Mesangial cell (primary cell): ENCODE data around the gene MS4A7. TPM values are rescaled to one million over a fixed set of nuclear protein-coding genes. Genes with fewer than 3 reads are reported as not detected.

Experiments
- total RNA-seq: library from RNA; depleted of rRNA; stranded (reverse); fragments of >200 nt; gene quantifications from 2 replicates; pipeline ENCODE4 v1.2.3, GENCODE V29; 2015

Gene MS4A7
- not detected in 2 replicates for total RNA-seq

GRCh38 chr11:60378354-60378753 is at the start of gene MS4A7:
Gene MS4A7 (plus strand): TSS chr11:60378532. CDS start chr11:60383142, 4,610 bp downstream.

DNA sequence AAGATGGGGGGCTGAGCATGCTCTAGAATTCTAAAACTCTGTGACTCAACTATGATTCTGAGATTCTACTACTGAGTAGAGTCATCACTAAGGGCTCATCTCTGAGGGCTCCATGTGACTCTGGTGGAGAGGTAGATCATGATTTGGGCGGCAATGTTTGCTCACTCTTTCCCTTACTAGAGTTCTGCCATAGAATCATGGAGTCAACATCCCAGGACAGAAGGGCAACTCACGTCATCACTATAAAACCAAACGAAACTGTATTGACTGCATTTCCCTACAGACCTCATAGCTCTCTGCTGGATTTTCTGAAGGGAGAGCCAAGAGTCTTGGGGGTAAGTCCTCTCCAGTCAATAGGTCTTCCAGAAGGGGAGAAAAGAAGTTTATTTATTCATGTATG is 18.1 kb downstream of the MS4A7 start, which contains the start of gene MS4A14:
MS4A14 (plus strand) TSS at position 78 of the 400 bp plus-strand sequence; CDS start at position 198, 120 bp downstream.

DNA sequence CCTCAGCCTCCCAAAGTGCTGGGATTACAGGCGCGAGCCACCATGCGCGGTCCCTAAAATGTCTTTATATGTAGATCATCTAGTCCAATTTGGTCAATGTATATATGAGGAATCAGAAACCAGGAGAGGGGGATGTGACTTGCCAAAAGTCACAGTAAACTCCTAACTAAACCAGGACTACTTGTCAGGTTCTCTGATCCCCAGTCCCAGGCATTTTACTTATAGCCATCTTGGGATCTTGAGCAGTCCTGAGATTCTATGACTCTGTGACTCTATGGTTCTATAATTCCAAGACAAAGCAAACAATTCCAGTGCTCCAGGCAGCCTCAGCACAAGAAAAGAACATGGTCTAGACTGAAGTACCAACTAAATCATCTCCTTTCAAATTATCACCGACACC is 50.9 kb downstream of the MS4A7 start, which contains the start of gene MS4A5:
MS4A5 (plus strand) TSS at position 301 of the 400 bp plus-strand sequence. CDS start 103 bp downstream, outside the sequence.

Other genes with a start within 250 kb of the MS4A7 start
- gene MS4A6A, start 195.4 kb upstream of the MS4A7 start, total RNA-seq: not detected in 2 replicates
- gene MS4A4E, start 135.4 kb upstream of the MS4A7 start, total RNA-seq: not detected in 2 replicates
- gene MS4A4A, start 97.9 kb upstream of the MS4A7 start, total RNA-seq: not detected in 2 replicates
- gene MS4A6E, start 51.3 kb upstream of the MS4A7 start, total RNA-seq: not detected in 2 replicates
- gene MS4A14, start 17.9 kb downstream of the MS4A7 start, total RNA-seq: not detected in 2 replicates
- gene MS4A5, start 51.0 kb downstream of the MS4A7 start, total RNA-seq: not detected in 2 replicates
- not detected in 2 replicates for gene MS4A1, start 77.3 kb downstream of the MS4A7 start, total RNA-seq
- not detected in 2 replicates for gene MS4A12, start 114.2 kb downstream of the MS4A7 start, total RNA-seq
- not detected in 2 replicates for gene MS4A13, start 136.9 kb downstream of the MS4A7 start, total RNA-seq